Epithelial cell of prostate (primary cell): Measurements from ENCODE around the gene TMEM52B.
A peak's percentile ranks its signal among the peaks of the same experiment; 100 is the strongest.

Experiments used
- DNase-seq: peaks from one replicate; pipeline ENCODE4 v3.0.0-alpha.2; 2011; ENCODE audit warnings: low read depth, low spot score
- H3K27ac ChIP-seq: fragments of 450-650 bp; 2 replicates; pipeline ENCODE4 v1.5.1; 2017; ENCODE audit warnings: mild to moderate bottlenecking

TMEM52B gene

GRCh38 chr12:10178821-10179220, at the start of gene TMEM52B:
Gene TMEM52B, plus strand, starts transcription at chr12:10179032. Its CDS starts 543 bp downstream, at chr12:10179575.
- DNase-seq = no peak
- H3K27ac ChIP-seq = no peak within 1 kb of the TSS

GRCh38 chr12:10130042-10130441, 48.8 kb upstream of the TMEM52B start, which contains the start of gene CLEC7A:
Gene CLEC7A, minus strand, starts transcription at chr12:10130199. Its CDS starts 117 bp downstream, at chr12:10130082.
- H3K27ac ChIP-seq = no peak within 1 kb of the TSS
- peak; percentile 20 for DNase-seq

- no peak for DNase-seq
- H3K27ac ChIP-seq = no peak overlapping the region
Observed at GRCh38 chr12:10131111-10131690, 47.6 kb upstream of the TMEM52B start.

- H3K27ac ChIP-seq = no peak overlapping the region
- DNase-seq = no peak
Observed at GRCh38 chr12:10132850-10133370, 45.9 kb upstream of the TMEM52B start.

- DNase-seq = no peak
- H3K27ac ChIP-seq = no peak overlapping the region
Observed at GRCh38 chr12:10135126-10135525, 43.7 kb upstream of the TMEM52B start.

- no peak for DNase-seq
- H3K27ac ChIP-seq = no peak overlapping the region
Observed at GRCh38 chr12:10136637-10137205, 42.1 kb upstream of the TMEM52B start.

GRCh38 chr12:10140001-10140400, 38.8 kb upstream of the TMEM52B start:
- no peak for DNase-seq

GRCh38 chr12:10142976-10143589, 35.7 kb upstream of the TMEM52B start:
- no peak overlapping the region for H3K27ac ChIP-seq
- no peak for DNase-seq

More at GRCh38 chr12:10140001-10140400, 38.8 kb upstream of the TMEM52B start:
- H3K27ac ChIP-seq = no peak overlapping the region

- DNase-seq = no peak
- H3K27ac ChIP-seq = no peak overlapping the region
Observed at GRCh38 chr12:10147714-10148403, 31.0 kb upstream of the TMEM52B start.

- no peak for DNase-seq
- no peak overlapping the region for H3K27ac ChIP-seq
Observed at GRCh38 chr12:10151621-10152020, 27.2 kb upstream of the TMEM52B start.

- H3K27ac ChIP-seq = no peak overlapping the region
- no peak for DNase-seq
Observed at GRCh38 chr12:10153271-10154144, 25.3 kb upstream of the TMEM52B start.

GRCh38 chr12:10154145-10154496, 24.7 kb upstream of the TMEM52B start:
- no peak overlapping the region for H3K27ac ChIP-seq
- DNase-seq = no peak

GRCh38 chr12:10155966-10156365, 22.9 kb upstream of the TMEM52B start:
- no peak for DNase-seq
- H3K27ac ChIP-seq = no peak overlapping the region

GRCh38 chr12:10158406-10158805, 20.4 kb upstream of the TMEM52B start:
- no peak overlapping the region for H3K27ac ChIP-seq
- DNase-seq = no peak

GRCh38 chr12:10159280-10159679, 19.6 kb upstream of the TMEM52B start:
- no peak overlapping the region for H3K27ac ChIP-seq
- DNase-seq = no peak

GRCh38 chr12:10160617-10161385, 18.0 kb upstream of the TMEM52B start:
- DNase-seq = no peak
- no peak overlapping the region for H3K27ac ChIP-seq

GRCh38 chr12:10163084-10163483, 15.7 kb upstream of the TMEM52B start:
- DNase-seq = no peak
- no peak overlapping the region for H3K27ac ChIP-seq

- no peak overlapping the region for H3K27ac ChIP-seq
- DNase-seq = no peak
Observed at GRCh38 chr12:10165421-10165820, 13.4 kb upstream of the TMEM52B start.

GRCh38 chr12:10167599-10167998, 11.2 kb upstream of the TMEM52B start:
- DNase-seq = no peak
- H3K27ac ChIP-seq = no peak overlapping the region
